ENCODE results near the gene MARS1. TPM values are rescaled to one million over a fixed set of nuclear protein-coding genes. Genes with fewer than 3 reads are reported as not detected.

Gene MARS1
- total RNA-seq, 1 donor from 2014 or later: 351 TPM

DNA sequence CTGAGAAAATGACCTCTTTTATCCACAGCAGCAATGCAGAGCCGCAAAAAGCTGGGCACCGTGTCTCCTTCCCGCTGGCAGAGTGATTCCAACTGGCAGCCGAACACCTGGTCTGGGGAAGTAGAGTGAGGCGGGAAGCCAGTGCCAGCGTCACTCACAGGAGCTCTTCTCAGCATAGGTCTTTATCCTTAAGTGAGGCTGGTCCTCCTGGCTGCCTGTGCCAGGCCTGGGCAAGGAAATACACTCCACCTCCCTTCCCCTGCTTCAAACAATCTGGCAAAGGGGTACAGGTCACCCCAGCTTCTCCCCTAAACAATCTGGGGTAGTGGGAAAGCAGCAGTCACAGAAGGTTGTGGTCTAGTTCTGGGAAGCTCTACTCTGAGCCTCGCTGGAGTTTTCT lies 13.0 kb upstream of the MARS1 start:
- TF ChIP-seq CTCF (IDR thresholded peaks at IDR 0.05; ENCODE audit: insufficient read depth, low read depth, low read length) (no peak), EZH2 (IDR thresholded peaks at IDR 0.05; ENCODE audit: insufficient read depth, low read length) (no peak)
- Histone ChIP-seq H3K4me3 (ENCODE audit: insufficient read depth, low read depth, low read length) (no peak overlapping the region), H3K9ac (ENCODE audit: low read length) (no peak overlapping the region), H3K79me2 (ENCODE audit: insufficient read depth, low read length) (no peaks in the 10 kb centered on the region), H3K9me3 (ENCODE audit: insufficient read depth, low read depth, low read length) (no peaks in the 10 kb centered on the region), H3K27ac (ENCODE audit: low read depth, low read length) (no peak overlapping the region), H3K36me3 (ENCODE audit: insufficient read depth, low read length) (no peaks in the 10 kb centered on the region), H3K4me1 (ENCODE audit: insufficient read depth, low read length) (peaks cover 9% of the 10 kb centered on the region), H3K27me3 (ENCODE audit: insufficient read depth, low read length) (peaks cover 46% of the 10 kb centered on the region), H2AFZ (ENCODE audit: low read depth, low read length) (no peak overlapping the region), H3K4me2 (ENCODE audit: low read length) (peak overlapping the region; percentile 81), H4K20me1 (ENCODE audit: insufficient read depth, low read length) (no peaks in the 10 kb centered on the region)
- peaks cover 18% of the 10 kb centered on the region for H3K4me1 Mint-ChIP-seq (ENCODE audit: low read depth, unreplicated experiment)
- peaks cover 6% of the 10 kb centered on the region for H3K36me3 Mint-ChIP-seq (ENCODE audit: low read depth, unreplicated experiment)
- FAIRE-seq (no peak), DNase-seq (ENCODE audit: low read depth) (no peak)
- no peak overlapping the region for H3K27ac Mint-ChIP-seq (ENCODE audit: unreplicated experiment)
- H3K9me3 Mint-ChIP-seq (ENCODE audit: unreplicated experiment): peaks cover 16% of the 10 kb centered on the region
- peak overlapping the region; percentile 54 for H3K4me3 Mint-ChIP-seq (ENCODE audit: unreplicated experiment)
- H3K27me3 Mint-ChIP-seq (ENCODE audit: low read depth, unreplicated experiment): peaks cover 65% of the 10 kb centered on the region

DNA sequence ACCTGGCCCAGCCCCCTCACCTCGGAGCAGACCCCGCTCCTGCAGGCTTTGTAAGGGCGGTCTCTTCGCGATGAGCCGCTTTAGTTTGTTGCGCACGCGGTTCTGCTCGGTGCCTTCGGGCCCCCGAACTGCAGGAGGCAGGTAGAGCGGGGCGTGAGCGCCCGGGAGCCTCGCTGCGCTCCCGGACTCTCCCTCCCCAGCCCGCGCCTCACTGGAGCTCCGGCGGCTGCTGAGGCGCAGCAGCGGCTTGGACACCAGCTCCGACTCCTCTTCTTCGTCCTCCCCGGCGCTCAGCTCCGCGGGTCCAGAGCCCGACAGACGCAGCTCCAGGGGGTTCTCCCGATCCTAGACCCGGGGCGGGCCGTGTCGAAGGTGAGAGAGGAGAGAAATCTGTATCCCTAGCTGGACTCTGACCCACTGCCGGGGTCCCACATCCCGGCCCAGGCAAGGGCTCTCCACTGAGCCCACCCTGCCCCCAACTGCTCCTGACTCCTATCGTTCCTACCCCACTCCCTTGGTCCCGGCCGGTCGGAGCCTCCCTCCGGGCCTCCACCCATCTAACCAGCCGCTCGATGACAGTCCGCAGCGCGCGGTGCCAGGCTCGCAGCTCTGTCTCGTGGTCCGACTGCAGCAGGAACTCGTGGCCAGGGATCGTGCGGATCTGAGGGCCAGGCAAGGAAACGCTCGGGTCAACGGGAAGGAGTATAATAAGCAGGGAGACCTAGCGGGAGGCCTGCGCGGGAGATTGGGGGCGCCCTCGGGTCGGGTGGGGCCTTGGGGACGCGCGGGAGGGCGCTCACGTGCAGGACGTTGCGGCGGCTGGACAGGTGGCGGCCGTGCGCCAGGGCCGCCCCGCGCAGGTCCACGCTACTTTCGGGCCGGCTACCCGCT lies 12.4 kb upstream of the MARS1 start:
- TF ChIP-seq EZH2 (IDR thresholded peaks at IDR 0.05; ENCODE audit: insufficient read depth, low read length) (peak; percentile 93), CTCF (IDR thresholded peaks at IDR 0.05; ENCODE audit: insufficient read depth, low read depth, low read length) (no peak)
- H3K4me1 Mint-ChIP-seq (ENCODE audit: low read depth, unreplicated experiment): peaks cover 18% of the 10 kb centered on the region
- H3K9me3 Mint-ChIP-seq (ENCODE audit: unreplicated experiment): peaks cover 16% of the 10 kb centered on the region
- Histone ChIP-seq H3K4me3 (ENCODE audit: insufficient read depth, low read depth, low read length) (peak overlapping the region; percentile 28), H3K4me1 (ENCODE audit: insufficient read depth, low read length) (peaks cover 9% of the 10 kb centered on the region), H3K79me2 (ENCODE audit: insufficient read depth, low read length) (no peaks in the 10 kb centered on the region), H3K27ac (ENCODE audit: low read depth, low read length) (no peak overlapping the region), H2AFZ (ENCODE audit: low read depth, low read length) (peak overlapping the region; percentile 66), H4K20me1 (ENCODE audit: insufficient read depth, low read length) (no peaks in the 10 kb centered on the region), H3K36me3 (ENCODE audit: insufficient read depth, low read length) (no peaks in the 10 kb centered on the region), H3K9ac (ENCODE audit: low read length) (no peak overlapping the region), H3K4me2 (ENCODE audit: low read length) (peak overlapping the region; percentile 81), H3K27me3 (ENCODE audit: insufficient read depth, low read length) (peaks cover 47% of the 10 kb centered on the region), H3K9me3 (ENCODE audit: insufficient read depth, low read depth, low read length) (no peaks in the 10 kb centered on the region)
- peaks cover 6% of the 10 kb centered on the region for H3K36me3 Mint-ChIP-seq (ENCODE audit: low read depth, unreplicated experiment)
- peak overlapping the region; percentile 60 for H3K4me3 Mint-ChIP-seq (ENCODE audit: unreplicated experiment)
- no peak overlapping the region for H3K27ac Mint-ChIP-seq (ENCODE audit: unreplicated experiment)
- FAIRE-seq: no peak
- no peak for DNase-seq (ENCODE audit: low read depth)
- peaks cover 63% of the 10 kb centered on the region for H3K27me3 Mint-ChIP-seq (ENCODE audit: low read depth, unreplicated experiment)
